NCI-H1436 (cell line): ENCODE data around the gene SFT2D2.
A peak's percentile ranks its signal among the peaks of the same experiment; 100 is the strongest.
"Not testable (repeated sequence)": the region's sequence is repeated elsewhere in the genome, so short reads cannot be mapped to it uniquely, and the experiment has no call there.

Experiments
- DNase-seq: peaks from one replicate; lab custom pipeline; 2025; lab: John Stamatoyannopoulos, UW

SFT2D2 gene

GRCh38 chr1:168225476-168226190 is at the start of gene SFT2D2:
Gene SFT2D2, plus strand, starts transcription at chr1:168226004. Its CDS starts 76 bp downstream, at chr1:168226080.
- DNase-seq, result peak; percentile 67

- DNase-seq, result no peak
Measured at GRCh38 chr1:168178227-168178637, 47.6 kb upstream of the SFT2D2 start.

- peak; percentile 94 for DNase-seq
Measured at GRCh38 chr1:168178638-168179437, 47.0 kb upstream of the SFT2D2 start, which contains the start of gene TIPRL. Gene TIPRL, plus strand, starts transcription at chr1:168178962. Its CDS starts 116 bp downstream, at chr1:168179078.

GRCh38 chr1:168179438-168180147 is 46.2 kb upstream of the SFT2D2 start:
- DNase-seq, result no peak

GRCh38 chr1:168180148-168180524 is 45.7 kb upstream of the SFT2D2 start:
- no peak for DNase-seq

GRCh38 chr1:168181063-168181720 is 44.6 kb upstream of the SFT2D2 start:
- not testable (repeated sequence) for DNase-seq

- DNase-seq, result no peak
Measured at GRCh38 chr1:168187177-168187576, 38.6 kb upstream of the SFT2D2 start.

GRCh38 chr1:168190403-168190802 is 35.4 kb upstream of the SFT2D2 start:
- DNase-seq, result no peak

GRCh38 chr1:168195199-168196135 is 30.3 kb upstream of the SFT2D2 start:
- no peak for DNase-seq

- DNase-seq, result no peak
Measured at GRCh38 chr1:168199056-168199455, 26.7 kb upstream of the SFT2D2 start.

GRCh38 chr1:168202941-168203654 is 22.7 kb upstream of the SFT2D2 start:
- no peak for DNase-seq

GRCh38 chr1:168206111-168206510 is 19.7 kb upstream of the SFT2D2 start:
- no peak for DNase-seq

- not testable (repeated sequence) for DNase-seq
Measured at GRCh38 chr1:168207673-168208072, 18.1 kb upstream of the SFT2D2 start.

GRCh38 chr1:168210312-168210711 is 15.5 kb upstream of the SFT2D2 start:
- no peak for DNase-seq

GRCh38 chr1:168213349-168213748 is 12.5 kb upstream of the SFT2D2 start:
- no peak for DNase-seq

- no peak for DNase-seq
Measured at GRCh38 chr1:168216171-168216570, 9.6 kb upstream of the SFT2D2 start.

GRCh38 chr1:168217664-168218063 is 8.1 kb upstream of the SFT2D2 start:
- DNase-seq, result no peak

GRCh38 chr1:168218658-168219057 is 7.1 kb upstream of the SFT2D2 start:
- no peak for DNase-seq

GRCh38 chr1:168220470-168220871 is 5.3 kb upstream of the SFT2D2 start:
- DNase-seq, result no peak

- DNase-seq, result no peak
Measured at GRCh38 chr1:168221275-168221674, 4.5 kb upstream of the SFT2D2 start.
